Measurements from ENCODE around the gene ANKRD39. TPM values are rescaled to one million over a fixed set of nuclear protein-coding genes. Genes with fewer than 3 reads are reported as not detected.
"Not testable (repeated sequence)": the region's sequence is repeated elsewhere in the genome, so short reads cannot be mapped to it uniquely, and the experiment has no call there.

ANKRD39 gene
- total RNA-seq, 1 donor from 2014 or later, result 8.0 TPM

GRCh38 chr2:96808176-96808837 lies 49.5 kb downstream of the ANKRD39 start:
- DNase-seq, result no peak

DNA sequence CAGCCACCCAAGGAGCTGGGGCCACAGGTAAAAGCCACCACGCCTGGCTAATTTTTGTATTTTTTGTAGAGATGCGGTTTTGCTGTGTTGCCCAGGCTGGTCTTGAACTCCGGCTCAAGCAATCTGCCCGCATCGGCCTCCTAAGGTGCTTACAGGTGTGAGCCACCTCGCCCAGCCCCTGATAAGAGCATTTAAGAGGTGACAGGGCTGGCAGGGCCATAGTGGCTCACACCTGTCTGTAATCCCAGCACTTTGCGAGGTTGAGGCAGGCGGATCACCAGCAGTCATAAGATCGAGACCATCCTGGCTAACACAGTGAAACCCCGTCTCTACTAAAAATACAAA lies 50.7 kb downstream of the ANKRD39 start:
- no peak for DNase-seq

GRCh38 chr2:96806468-96807126 lies 51.2 kb downstream of the ANKRD39 start:
- DNase-seq, result no peak

- DNase-seq, result not testable (repeated sequence)
Measured at GRCh38 chr2:96805946-96806345, 51.9 kb downstream of the ANKRD39 start.

DNA sequence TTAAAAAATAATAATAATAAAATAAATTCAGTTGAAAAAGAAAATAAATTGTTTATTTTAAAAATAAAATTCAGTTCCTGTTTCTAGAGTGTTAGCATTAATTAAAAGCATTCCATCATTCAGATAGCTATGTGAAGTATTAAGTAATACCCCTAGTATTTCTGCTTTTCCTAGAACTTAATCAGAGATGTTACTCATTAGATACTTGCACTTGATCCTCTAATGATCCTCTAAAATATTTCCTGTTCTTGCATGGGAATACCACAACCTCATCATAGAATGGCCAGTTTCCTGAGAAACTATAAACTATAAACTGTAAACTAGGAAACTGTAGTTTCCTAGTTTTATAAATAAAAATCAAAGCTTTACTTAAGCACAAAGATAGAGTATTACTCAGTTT lies 52.8 kb downstream of the ANKRD39 start:
- no peak for DNase-seq

- DNase-seq, result no peak
Measured at GRCh38 chr2:96802721-96803120, 55.1 kb downstream of the ANKRD39 start.

GRCh38 chr2:96801786-96802595 lies 55.8 kb downstream of the ANKRD39 start:
- DNase-seq, result no peak

GRCh38 chr2:96801005-96801785 lies 56.6 kb downstream of the ANKRD39 start:
- DNase-seq, result peak; percentile 42

DNA sequence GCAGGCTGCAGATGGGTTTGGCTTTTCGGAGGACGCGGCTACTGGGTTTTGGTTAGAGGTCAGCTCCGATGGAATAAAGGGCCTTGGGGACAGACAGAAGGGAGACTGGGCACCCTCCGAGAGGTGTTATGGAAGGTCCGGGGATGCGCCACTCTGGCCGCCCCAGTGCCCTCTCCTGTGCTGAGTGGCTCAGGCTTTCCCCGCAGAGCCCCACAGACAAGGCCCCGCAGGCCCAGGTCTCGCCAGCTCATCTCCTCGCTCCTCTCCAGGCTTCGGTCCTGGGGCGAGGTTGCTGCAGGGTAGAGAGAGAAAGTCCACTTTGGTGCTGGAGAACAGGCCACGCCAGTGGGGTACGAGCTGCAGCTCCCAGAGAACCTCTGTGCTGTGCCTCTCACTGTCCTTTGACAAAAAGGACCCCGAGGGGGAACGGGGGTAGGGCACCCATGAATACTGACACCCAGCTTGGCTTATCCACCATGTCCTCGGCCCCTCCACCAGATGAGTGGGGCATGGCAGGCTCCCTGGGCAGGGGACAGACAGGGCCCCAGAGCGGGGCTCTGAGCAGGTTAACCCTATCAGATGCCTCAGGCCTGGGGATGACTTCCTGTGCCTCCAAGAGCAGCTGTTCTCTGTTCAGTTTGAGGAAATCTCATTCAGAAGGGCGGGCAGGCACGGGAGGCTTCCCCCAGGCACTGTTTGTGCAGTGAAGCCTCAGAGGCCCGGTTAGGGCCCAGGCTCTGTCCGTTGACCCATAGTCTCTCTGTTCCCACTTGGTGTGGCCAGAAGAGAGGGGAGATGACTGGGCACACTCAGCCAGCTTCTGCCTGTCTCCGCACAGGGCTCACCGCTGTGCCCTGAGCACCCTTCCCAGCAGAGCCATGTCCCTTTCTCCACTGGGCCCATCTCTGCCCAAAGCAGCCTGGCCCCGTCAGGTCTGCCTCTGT lies 57.5 kb downstream of the ANKRD39 start:
- DNase-seq, result no peak

DNA sequence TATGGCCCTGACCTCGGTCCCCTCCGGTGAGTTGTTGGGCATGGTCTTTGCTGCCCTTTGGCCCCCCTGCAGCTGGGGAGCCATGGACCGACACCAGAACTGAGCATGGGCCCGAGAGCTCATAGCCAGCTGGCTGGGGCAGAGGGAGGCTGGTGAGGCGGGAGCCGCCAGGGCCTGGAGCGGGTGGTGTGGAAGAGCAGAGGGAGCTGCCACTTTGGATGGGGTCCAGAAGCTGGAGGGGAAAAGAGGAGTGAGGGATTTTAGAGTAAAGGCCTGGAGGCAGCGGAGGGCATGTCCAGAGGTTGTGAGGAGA lies 58.2 kb downstream of the ANKRD39 start:
- no peak for DNase-seq

- DNase-seq, result no peak
Measured at GRCh38 chr2:96798733-96799622, 58.8 kb downstream of the ANKRD39 start.

Small RNA genes lying within 50 kb of the gene (small RNA-seq; reads per million reads assigned to genes)
- gene MIR3127, result not detected

Other genes with a start within 250 kb of the ANKRD39 start
- 32.1 TPM for gene KANSL3, start 219.7 kb downstream of the ANKRD39 start, total RNA-seq
- gene FER1L5, start 215.3 kb downstream of the ANKRD39 start, total RNA-seq, result 0.47 TPM
- gene LMAN2L, start 118.0 kb downstream of the ANKRD39 start, total RNA-seq, result 21.7 TPM
- gene CNNM4, start 97.1 kb downstream of the ANKRD39 start, total RNA-seq, result 8.1 TPM
- gene CNNM3, start 41.7 kb downstream of the ANKRD39 start, total RNA-seq, result 8.3 TPM
- gene ANKRD23, start 14.0 kb downstream of the ANKRD39 start, total RNA-seq, result 5.9 TPM
- gene SEMA4C, start 12.1 kb upstream of the ANKRD39 start, total RNA-seq, result 54.9 TPM
- not detected for gene FAM178B, start 128.6 kb upstream of the ANKRD39 start, total RNA-seq
- 4.5 TPM for gene FAHD2B, start 236.9 kb upstream of the ANKRD39 start, total RNA-seq

Data from occipital lobe (tissue), 3 donors.